Measurements from ENCODE around the gene GCH1.
"Not testable (repeated sequence)": the region's sequence is repeated elsewhere in the genome, so short reads cannot be mapped to it uniquely, and the experiment has no call there.

Gene GCH1

GRCh38 chr14:54902521-54903420 is at the start of gene GCH1:
TSS of gene GCH1 (minus strand) at chr14:54902826. CDS start at chr14:54902663, 163 bp downstream.
- peak; percentile 71 for DNase-seq

GRCh38 chr14:54947230-54947629 is 44.6 kb upstream of the GCH1 start:
- no peak for DNase-seq

GRCh38 chr14:54946500-54946899 is 43.9 kb upstream of the GCH1 start:
- no peak for DNase-seq

- DNase-seq: no peak
These were observed 42.2 kb upstream of the GCH1 start for GRCh38 chr14:54944737-54945391.

GRCh38 chr14:54942913-54943312 is 40.3 kb upstream of the GCH1 start:
- no peak for DNase-seq

GRCh38 chr14:54936816-54937215 is 34.2 kb upstream of the GCH1 start:
- no peak for DNase-seq

- no peak for DNase-seq
These were observed 33.3 kb upstream of the GCH1 start for GRCh38 chr14:54935958-54936357.

- no peak for DNase-seq
These were observed 32.5 kb upstream of the GCH1 start for GRCh38 chr14:54935100-54935499.

- no peak for DNase-seq
These were observed 30.4 kb upstream of the GCH1 start for GRCh38 chr14:54933006-54933405.

- DNase-seq: no peak
These were observed 29.1 kb upstream of the GCH1 start for GRCh38 chr14:54931598-54932340.

- no peak for DNase-seq
These were observed 28.5 kb upstream of the GCH1 start for GRCh38 chr14:54931101-54931500.

- DNase-seq: no peak
These were observed 26.9 kb upstream of the GCH1 start for GRCh38 chr14:54929556-54929955.

- DNase-seq: no peak
These were observed 25.6 kb upstream of the GCH1 start for GRCh38 chr14:54928216-54928615.

- DNase-seq: no peak
These were observed 24.9 kb upstream of the GCH1 start for GRCh38 chr14:54927551-54927950.

GRCh38 chr14:54926570-54926969 is 23.9 kb upstream of the GCH1 start:
- not testable (repeated sequence) for DNase-seq

- no peak for DNase-seq
These were observed 20.0 kb upstream of the GCH1 start for GRCh38 chr14:54922598-54922997.

- DNase-seq: no peak
These were observed 17.4 kb upstream of the GCH1 start for GRCh38 chr14:54920052-54920451.

GRCh38 chr14:54919330-54919729 is 16.7 kb upstream of the GCH1 start:
- DNase-seq: no peak

GRCh38 chr14:54918427-54918826 is 15.8 kb upstream of the GCH1 start:
- DNase-seq: no peak

GRCh38 chr14:54916101-54916500 is 13.5 kb upstream of the GCH1 start:
- no peak for DNase-seq

- DNase-seq: no peak
These were observed 7.4 kb upstream of the GCH1 start for GRCh38 chr14:54909817-54910558.

- not testable (repeated sequence) for DNase-seq
These were observed 6.3 kb upstream of the GCH1 start for GRCh38 chr14:54908973-54909372.

GRCh38 chr14:54908190-54908589 is 5.6 kb upstream of the GCH1 start:
- DNase-seq: no peak
